ENCODE measurements around the gene PFKFB1.

The PFKFB1 gene

DNA sequence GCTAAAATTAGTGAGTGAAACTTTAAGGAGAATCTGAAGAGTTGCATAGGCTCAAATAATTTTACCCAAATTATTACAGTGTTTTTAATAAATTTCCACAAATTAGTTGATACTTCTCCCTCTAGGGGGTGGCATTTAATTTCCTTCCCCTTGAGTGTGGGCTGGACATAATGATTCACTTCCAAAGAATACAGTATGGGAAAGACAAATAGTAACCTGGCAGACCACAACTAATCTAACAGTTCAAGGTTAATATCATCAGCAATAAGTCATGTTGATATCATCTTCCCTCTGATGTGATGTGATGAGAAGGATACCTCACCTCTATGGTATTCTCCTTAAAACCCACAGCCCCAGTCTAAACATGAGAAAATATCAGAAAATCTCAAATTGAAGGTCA, 15.5 kb downstream of the PFKFB1 start:
- TF ChIP-seq, protein P1, sequence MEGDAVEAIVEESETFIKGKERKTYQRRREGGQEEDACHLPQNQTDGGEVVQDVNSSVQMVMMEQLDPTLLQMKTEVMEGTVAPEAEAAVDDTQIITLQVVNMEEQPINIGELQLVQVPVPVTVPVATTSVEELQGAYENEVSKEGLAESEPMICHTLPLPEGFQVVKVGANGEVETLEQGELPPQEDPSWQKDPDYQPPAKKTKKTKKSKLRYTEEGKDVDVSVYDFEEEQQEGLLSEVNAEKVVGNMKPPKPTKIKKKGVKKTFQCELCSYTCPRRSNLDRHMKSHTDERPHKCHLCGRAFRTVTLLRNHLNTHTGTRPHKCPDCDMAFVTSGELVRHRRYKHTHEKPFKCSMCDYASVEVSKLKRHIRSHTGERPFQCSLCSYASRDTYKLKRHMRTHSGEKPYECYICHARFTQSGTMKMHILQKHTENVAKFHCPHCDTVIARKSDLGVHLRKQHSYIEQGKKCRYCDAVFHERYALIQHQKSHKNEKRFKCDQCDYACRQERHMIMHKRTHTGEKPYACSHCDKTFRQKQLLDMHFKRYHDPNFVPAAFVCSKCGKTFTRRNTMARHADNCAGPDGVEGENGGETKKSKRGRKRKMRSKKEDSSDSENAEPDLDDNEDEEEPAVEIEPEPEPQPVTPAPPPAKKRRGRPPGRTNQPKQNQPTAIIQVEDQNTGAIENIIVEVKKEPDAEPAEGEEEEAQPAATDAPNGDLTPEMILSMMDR (IDR thresholded peaks at IDR 0.05; ENCODE audit: low read depth, low read length, missing control alignments): no peak
- no peak for DNase-seq (ENCODE audit: low read depth)
- in situ Hi-C loops (cut with HindIII; ENCODE audit: low sequenced_read_pairs): no loop called here
- no peak overlapping the region for H3K4me3 ChIP-seq (ENCODE audit: low read depth, low read length)

DNA sequence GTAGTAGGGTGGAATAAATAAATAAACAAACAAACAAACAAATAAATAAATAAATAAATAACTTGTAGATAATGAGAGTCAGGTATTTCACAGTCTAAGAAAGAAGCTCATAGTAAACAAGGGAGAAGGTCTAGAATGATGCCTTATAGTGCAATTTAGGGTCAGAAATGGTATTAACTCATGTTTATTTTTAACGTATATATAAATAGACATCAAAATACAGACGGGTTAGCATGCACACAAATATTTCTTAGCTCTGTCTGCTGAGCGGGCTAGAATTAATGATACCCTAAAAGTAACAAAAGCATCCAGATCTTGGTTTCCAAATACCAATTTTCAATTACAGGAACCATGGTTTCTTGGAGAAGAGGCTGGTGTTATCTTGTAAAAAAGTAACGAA, 16.6 kb downstream of the PFKFB1 start:
- in situ Hi-C loops (cut with HindIII; ENCODE audit: low sequenced_read_pairs): no loop called here
- DNase-seq (ENCODE audit: low read depth): no peak
- H3K4me3 ChIP-seq (ENCODE audit: low read depth, low read length): no peak overlapping the region
- TF ChIP-seq, protein P1 (IDR thresholded peaks at IDR 0.05; ENCODE audit: low read depth, low read length, missing control alignments): no peak

DNA sequence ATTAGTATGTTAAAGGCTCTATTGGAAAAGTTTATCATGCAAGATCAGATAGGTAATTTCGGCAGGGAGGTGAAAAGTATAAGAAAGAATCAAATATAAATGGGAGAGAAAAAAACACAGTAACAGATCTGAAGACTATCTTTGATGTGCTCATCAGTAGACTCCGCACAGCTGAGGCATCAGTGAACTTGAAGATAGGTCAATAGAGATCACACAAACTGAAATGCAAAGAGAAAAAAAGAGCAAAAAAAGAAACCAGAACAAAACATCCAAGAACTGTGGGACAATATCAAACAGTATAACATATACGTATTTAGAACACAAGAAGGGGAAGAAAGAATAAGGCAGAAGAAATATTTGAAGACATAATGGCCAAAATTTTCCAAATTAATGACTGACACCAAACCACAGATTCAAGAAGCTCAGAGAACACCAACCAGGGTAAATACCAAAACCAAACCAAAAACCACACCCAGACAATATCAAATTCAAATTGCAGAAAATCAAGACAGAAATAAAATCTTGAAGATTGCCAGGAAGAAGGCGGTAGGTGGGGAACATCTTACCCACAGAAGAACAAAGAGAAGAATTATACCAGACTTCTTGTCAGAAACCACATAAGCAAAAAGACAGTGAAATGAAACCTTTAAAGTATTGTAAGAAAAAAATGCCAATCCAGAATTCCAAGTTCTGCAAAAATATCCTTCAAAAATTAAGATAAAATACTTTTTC, 29.1 kb downstream of the PFKFB1 start:
- no peak overlapping the region for H3K4me3 ChIP-seq (ENCODE audit: low read depth, low read length)
- in situ Hi-C loops (cut with HindIII; ENCODE audit: low sequenced_read_pairs): no loop called here
- no peak for DNase-seq (ENCODE audit: low read depth)
- TF ChIP-seq, protein P1 (IDR thresholded peaks at IDR 0.05; ENCODE audit: low read depth, low read length, missing control alignments): no peak

DNA sequence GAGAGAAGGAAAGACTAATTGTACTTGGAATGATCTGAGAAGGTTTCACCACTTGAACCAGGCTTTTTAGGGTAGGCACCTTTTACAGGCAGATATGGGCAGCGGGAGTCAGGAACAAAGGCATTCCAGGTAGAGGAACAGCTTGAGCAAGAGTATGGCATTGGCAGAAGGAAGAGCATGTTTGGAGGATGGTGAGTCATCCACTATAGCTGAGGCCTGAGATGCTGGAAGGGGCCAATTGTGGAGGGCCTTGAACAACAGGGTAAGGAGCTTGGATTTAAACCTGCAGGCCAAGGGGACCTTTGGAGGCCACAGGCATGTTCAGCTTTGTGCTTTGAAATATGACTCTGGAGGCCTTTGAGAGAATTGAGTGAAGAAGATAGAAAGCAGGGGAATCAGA, 32.2 kb downstream of the PFKFB1 start:
- H3K4me3 ChIP-seq (ENCODE audit: low read depth, low read length): no peak overlapping the region
- in situ Hi-C loops (cut with HindIII; ENCODE audit: low sequenced_read_pairs): no loop called here
- TF ChIP-seq, protein P1 (IDR thresholded peaks at IDR 0.05; ENCODE audit: low read depth, low read length, missing control alignments): no peak
- DNase-seq (ENCODE audit: low read depth): no peak

DNA sequence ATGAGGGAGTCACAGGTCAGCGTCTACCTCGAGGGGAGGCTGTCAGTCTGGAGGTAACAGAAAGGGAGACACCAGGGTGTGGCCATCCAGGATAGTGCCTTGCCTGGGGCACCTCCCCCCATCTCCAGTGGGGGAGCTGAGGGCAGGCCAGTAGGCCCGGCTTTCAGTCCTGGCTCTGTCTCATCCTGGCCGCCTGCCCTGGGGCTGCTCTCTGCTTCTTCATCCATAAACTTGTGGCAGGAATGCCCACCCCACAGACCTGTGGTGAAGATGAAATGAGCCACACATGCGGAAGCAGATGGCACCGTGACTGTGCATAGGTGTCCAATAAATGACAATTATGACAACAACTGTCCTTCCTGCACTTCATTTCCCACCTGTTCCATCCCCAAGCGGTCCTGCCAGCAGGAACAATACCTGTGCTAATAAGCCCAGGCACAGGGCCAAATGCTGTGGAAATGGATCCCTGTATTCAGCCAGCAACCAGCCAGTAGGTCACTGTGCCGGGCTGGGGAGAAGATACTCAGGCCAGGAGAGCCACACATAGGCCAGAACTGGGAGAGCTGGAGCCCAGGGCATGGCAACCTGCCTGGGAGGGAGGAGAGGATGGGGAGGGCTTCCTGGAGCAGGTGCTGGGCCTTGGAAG, 43.1 kb downstream of the PFKFB1 start:
- in situ Hi-C loops (cut with HindIII; ENCODE audit: low sequenced_read_pairs): no loop called here
- H3K4me3 ChIP-seq (ENCODE audit: low read depth, low read length): no peak overlapping the region
- TF ChIP-seq, protein P1 (IDR thresholded peaks at IDR 0.05; ENCODE audit: low read depth, low read length, missing control alignments): no peak
- no peak for DNase-seq (ENCODE audit: low read depth)

DNA sequence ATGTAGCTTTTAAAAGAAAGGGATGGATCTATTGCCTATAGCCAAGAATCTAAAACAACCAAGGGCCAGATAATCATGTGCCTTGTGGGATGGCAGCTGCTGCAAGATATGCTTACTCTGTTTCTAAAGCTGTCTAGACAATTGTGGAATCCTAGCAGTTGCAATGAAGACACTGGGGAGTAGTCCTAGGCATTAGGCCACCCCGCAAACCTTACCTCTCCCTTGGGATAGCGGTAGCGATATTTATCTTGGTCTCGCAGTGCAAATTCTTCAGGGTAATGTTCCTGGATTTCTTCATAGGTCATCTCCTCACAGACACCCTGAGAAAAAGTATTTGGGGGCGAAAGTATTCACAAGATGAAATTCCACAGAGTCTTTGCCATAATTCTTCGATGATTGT, 48.8 kb downstream of the PFKFB1 start:
- no peak overlapping the region for H3K4me3 ChIP-seq (ENCODE audit: low read depth, low read length)
- TF ChIP-seq, protein P1 (IDR thresholded peaks at IDR 0.05; ENCODE audit: low read depth, low read length, missing control alignments): no peak
- in situ Hi-C loops (cut with HindIII; ENCODE audit: low sequenced_read_pairs): no loop called here

More for the DNA sequence above, 48.8 kb downstream of the PFKFB1 start:
- no peak for DNase-seq (ENCODE audit: low read depth)

Measured in astrocyte of the cerebellum (primary cell).